Immature natural killer cell (primary cell): ENCODE data around the gene STX18. TPM values are rescaled to one million over a fixed set of nuclear protein-coding genes. Genes with fewer than 3 reads are reported as not detected.

Experiments used
- DNase-seq, 3 donors: peaks; one replicate each; pipeline ENCODE4 v3.0.0; 2022; ENCODE audit warnings: mixed read lengths in 1 of 3
- H3K27ac Mint-ChIP-seq, 6 donors: one replicate each; pipeline ENCODE4 v1.8.0; 2020; ENCODE audit warnings: mixed read lengths in 6 of 6, mild to moderate bottlenecking in 5 of 6, inconsistent platforms in 4 of 6, moderate library complexity in 3 of 6
- H3K27me3 Mint-ChIP-seq, 3 donors: one replicate each; pipeline ENCODE4 v1.8.0; 2020 to 2021; ENCODE audit warnings: low read depth in 3 of 3, mild to moderate bottlenecking in 3 of 3, mixed read lengths in 3 of 3, moderate library complexity in 3 of 3, inconsistent platforms in 1 of 3
- H3K36me3 Mint-ChIP-seq, 3 donors: one replicate each; pipeline ENCODE4 v1.8.0; 2020; ENCODE audit warnings: mixed read lengths in 3 of 3, inconsistent platforms in 2 of 3, mild to moderate bottlenecking in 2 of 3
- H3K4me1 Mint-ChIP-seq, 2 donors: one replicate each; pipeline ENCODE4 v1.8.0; 2020; ENCODE audit warnings: inconsistent platforms in 2 of 2, mild to moderate bottlenecking in 2 of 2, mixed read lengths in 2 of 2, moderate library complexity in 1 of 2
- H3K4me3 Mint-ChIP-seq, 5 donors: one replicate each; pipeline ENCODE4 v1.8.0; 2020; ENCODE audit warnings: mild to moderate bottlenecking in 5 of 5, mixed read lengths in 5 of 5, inconsistent platforms in 3 of 5, moderate library complexity in 3 of 5
- H3K9me3 Mint-ChIP-seq, 6 donors: one replicate each; pipeline ENCODE4 v1.8.0; 2020; ENCODE audit warnings: mild to moderate bottlenecking in 6 of 6, mixed read lengths in 6 of 6, inconsistent platforms in 4 of 6, moderate library complexity in 3 of 6
- polyA plus RNA-seq, 3 donors: library from polyadenylated mRNA; unstranded; fragments of 300-500 nt; fragmentation: Illumina TruSeq; gene quantifications; one replicate each; pipeline ENCODE4 v1.2.3, GENCODE V29; 2021

The STX18 gene
- polyA plus RNA-seq, 3 donors from 2014 or later: 22.5 to 26.6 (median 23.3) TPM

GRCh38 chr4:4386296-4386735 lies 155.5 kb downstream of the STX18 start:
- peaks cover 7 to 19% (median 9%) of the 10 kb centered on the region in 3 donors for H3K27me3 Mint-ChIP-seq
- no peak overlapping the region for H3K27ac Mint-ChIP-seq
- peak overlapping the region; percentile 35 to 88 (median 81) for H3K4me3 Mint-ChIP-seq

GRCh38 chr4:4385729-4386295 lies 156.0 kb downstream of the STX18 start:
- Mint-ChIP-seq H3K9me3 (no peaks in the 10 kb centered on the region), H3K27me3 (peaks cover 7 to 18% (median 9%) of the 10 kb centered on the region in 3 donors), H3K36me3 (no peaks in the 10 kb centered on the region), H3K27ac (no peak overlapping the region), H3K4me1 (peaks cover 7 to 14% of the 10 kb centered on the region in 2 donors), H3K4me3 (peak overlapping the region in 4 of 5 donors; percentile 78 to 88 (median 82))
- no peak for DNase-seq

More at GRCh38 chr4:4386296-4386735, 155.5 kb downstream of the STX18 start:
- H3K36me3 Mint-ChIP-seq: no peaks in the 10 kb centered on the region
- DNase-seq: no peak
- H3K9me3 Mint-ChIP-seq: no peaks in the 10 kb centered on the region
- peaks cover 7 to 14% of the 10 kb centered on the region in 2 donors for H3K4me1 Mint-ChIP-seq

GRCh38 chr4:4384837-4385236 lies 157.0 kb downstream of the STX18 start:
- Mint-ChIP-seq H3K4me1 (peaks cover 7 to 14% of the 10 kb centered on the region in 2 donors), H3K27ac (no peak overlapping the region), H3K27me3 (peaks cover 7 to 19% (median 12%) of the 10 kb centered on the region in 3 donors), H3K36me3 (no peaks in the 10 kb centered on the region), H3K9me3 (no peaks in the 10 kb centered on the region), H3K4me3 (peak overlapping the region in 4 of 5 donors; percentile 51 to 65 (median 58))
- no peak for DNase-seq

GRCh38 chr4:4383085-4383484 lies 158.8 kb downstream of the STX18 start:
- H3K27me3 Mint-ChIP-seq: peaks cover 3 to 22% (median 17%) of the 10 kb centered on the region in 3 donors
- no peak overlapping the region for H3K27ac Mint-ChIP-seq
- H3K36me3 Mint-ChIP-seq: no peaks in the 10 kb centered on the region
- DNase-seq: no peak
- H3K4me1 Mint-ChIP-seq: peaks cover 2 to 10% of the 10 kb centered on the region in 2 donors
- H3K4me3 Mint-ChIP-seq: no peak overlapping the region
- no peaks in the 10 kb centered on the region for H3K9me3 Mint-ChIP-seq

- Mint-ChIP-seq H3K4me1 (no peaks in the 10 kb centered on the region), H3K9me3 (no peaks in the 10 kb centered on the region), H3K27ac (no peak overlapping the region), H3K4me3 (no peak overlapping the region), H3K36me3 (peaks cover 0 to 2% (median 0%) of the 10 kb centered on the region in 3 donors), H3K27me3 (peaks cover 7 to 17% (median 16%) of the 10 kb centered on the region in 3 donors)
- no peak for DNase-seq
Observed at GRCh38 chr4:4379540-4380087, 162.2 kb downstream of the STX18 start.

GRCh38 chr4:4377732-4378460 lies 164.0 kb downstream of the STX18 start:
- Mint-ChIP-seq H3K36me3 (peaks cover 0 to 5% (median 0%) of the 10 kb centered on the region in 3 donors), H3K4me3 (no peak overlapping the region), H3K9me3 (no peaks in the 10 kb centered on the region), H3K27me3 (peaks cover 8 to 20% (median 11%) of the 10 kb centered on the region in 3 donors), H3K4me1 (no peaks in the 10 kb centered on the region), H3K27ac (no peak overlapping the region)
- DNase-seq: no peak

GRCh38 chr4:4377191-4377590 lies 164.7 kb downstream of the STX18 start:
- Mint-ChIP-seq H3K4me1 (no peaks in the 10 kb centered on the region), H3K27ac (no peak overlapping the region), H3K4me3 (no peak overlapping the region), H3K27me3 (peaks cover 8 to 18% (median 10%) of the 10 kb centered on the region in 3 donors), H3K36me3 (peaks cover 0 to 5% (median 0%) of the 10 kb centered on the region in 3 donors), H3K9me3 (no peaks in the 10 kb centered on the region)
- DNase-seq: no peak

GRCh38 chr4:4376074-4376473 lies 165.8 kb downstream of the STX18 start:
- Mint-ChIP-seq H3K9me3 (no peaks in the 10 kb centered on the region), H3K27ac (no peak overlapping the region), H3K36me3 (peaks cover 0 to 5% (median 0%) of the 10 kb centered on the region in 3 donors), H3K4me1 (no peaks in the 10 kb centered on the region), H3K4me3 (no peak overlapping the region), H3K27me3 (peaks cover 8 to 15% (median 10%) of the 10 kb centered on the region in 3 donors)
- DNase-seq: no peak

- peaks cover 0 to 5% (median 0%) of the 10 kb centered on the region in 3 donors for H3K36me3 Mint-ChIP-seq
- no peak overlapping the region for H3K27ac Mint-ChIP-seq
- H3K9me3 Mint-ChIP-seq: no peaks in the 10 kb centered on the region
- no peak overlapping the region for H3K4me3 Mint-ChIP-seq
- no peak for DNase-seq
- H3K4me1 Mint-ChIP-seq: no peaks in the 10 kb centered on the region
- H3K27me3 Mint-ChIP-seq: peaks cover 5 to 13% (median 8%) of the 10 kb centered on the region in 3 donors
Observed at GRCh38 chr4:4374388-4375098, 167.3 kb downstream of the STX18 start.

Other genes starting within 250 kb of the STX18 start
- 1 to 10 TPM; 2.5 to 7.9 (median 4.5) TPM for gene NSG1, start 154.9 kb downstream of the STX18 start, polyA plus RNA-seq